ENCODE results near the gene FSD1.
"Not testable (repeated sequence)": the region's sequence is repeated elsewhere in the genome, so short reads cannot be mapped to it uniquely, and the experiment has no call there.

FSD1 gene

DNA sequence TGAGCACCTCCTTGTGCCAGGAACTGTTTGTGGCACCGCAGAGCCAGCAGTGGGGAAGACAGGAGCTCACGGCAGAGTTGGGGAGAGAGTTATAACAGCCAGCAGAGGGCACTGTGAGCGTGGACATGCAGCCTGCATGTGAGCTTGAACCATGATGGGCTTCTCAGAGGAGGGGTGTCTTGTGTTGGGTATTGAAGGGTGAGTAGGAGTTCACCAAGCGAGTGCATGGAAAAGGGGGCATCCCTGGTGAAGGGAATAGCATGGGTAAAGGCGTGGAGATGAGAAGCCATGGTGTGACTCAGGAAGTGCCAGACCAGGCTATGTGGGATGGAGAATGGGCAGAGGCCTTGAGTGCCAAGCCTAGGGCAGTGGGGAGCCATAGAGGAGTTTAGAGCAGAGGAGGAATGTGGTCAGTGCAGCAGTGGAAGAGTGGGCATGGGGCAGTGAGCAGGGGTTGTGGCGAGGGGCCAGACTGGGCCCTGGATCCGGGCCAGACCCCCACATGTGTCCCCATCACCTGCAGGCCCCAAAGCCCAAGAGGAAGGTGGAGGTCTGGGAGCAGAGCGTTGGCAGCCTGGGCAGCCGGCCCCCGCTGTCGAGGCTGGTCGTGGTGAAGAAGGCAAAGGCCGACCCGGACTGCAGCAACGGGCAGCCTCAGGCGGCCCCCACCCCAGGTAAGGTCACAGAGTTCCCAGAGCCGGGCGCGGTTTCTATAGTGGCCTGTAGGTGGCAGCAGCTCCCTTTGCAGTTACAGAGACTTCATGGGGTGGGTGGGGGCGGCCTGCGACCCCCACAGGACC is 37.1 kb upstream of the FSD1 start:
- ATAC-seq, result peak; percentile 79
- TF ChIP-seq, protein P1, sequence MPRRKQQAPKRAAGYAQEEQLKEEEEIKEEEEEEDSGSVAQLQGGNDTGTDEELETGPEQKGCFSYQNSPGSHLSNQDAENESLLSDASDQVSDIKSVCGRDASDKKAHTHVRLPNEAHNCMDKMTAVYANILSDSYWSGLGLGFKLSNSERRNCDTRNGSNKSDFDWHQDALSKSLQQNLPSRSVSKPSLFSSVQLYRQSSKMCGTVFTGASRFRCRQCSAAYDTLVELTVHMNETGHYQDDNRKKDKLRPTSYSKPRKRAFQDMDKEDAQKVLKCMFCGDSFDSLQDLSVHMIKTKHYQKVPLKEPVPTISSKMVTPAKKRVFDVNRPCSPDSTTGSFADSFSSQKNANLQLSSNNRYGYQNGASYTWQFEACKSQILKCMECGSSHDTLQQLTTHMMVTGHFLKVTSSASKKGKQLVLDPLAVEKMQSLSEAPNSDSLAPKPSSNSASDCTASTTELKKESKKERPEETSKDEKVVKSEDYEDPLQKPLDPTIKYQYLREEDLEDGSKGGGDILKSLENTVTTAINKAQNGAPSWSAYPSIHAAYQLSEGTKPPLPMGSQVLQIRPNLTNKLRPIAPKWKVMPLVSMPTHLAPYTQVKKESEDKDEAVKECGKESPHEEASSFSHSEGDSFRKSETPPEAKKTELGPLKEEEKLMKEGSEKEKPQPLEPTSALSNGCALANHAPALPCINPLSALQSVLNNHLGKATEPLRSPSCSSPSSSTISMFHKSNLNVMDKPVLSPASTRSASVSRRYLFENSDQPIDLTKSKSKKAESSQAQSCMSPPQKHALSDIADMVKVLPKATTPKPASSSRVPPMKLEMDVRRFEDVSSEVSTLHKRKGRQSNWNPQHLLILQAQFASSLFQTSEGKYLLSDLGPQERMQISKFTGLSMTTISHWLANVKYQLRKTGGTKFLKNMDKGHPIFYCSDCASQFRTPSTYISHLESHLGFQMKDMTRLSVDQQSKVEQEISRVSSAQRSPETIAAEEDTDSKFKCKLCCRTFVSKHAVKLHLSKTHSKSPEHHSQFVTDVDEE (CRISPR knock-in tag; IDR thresholded peaks at IDR 0.05), result no peak
- peak; percentile 100 for TF ChIP-seq ZFP3 (CRISPR knock-in tag; IDR thresholded peaks at IDR 0.05)
- peak; percentile 32; the same call in 1 of the 2 replicates for TF ChIP-seq PATZ1 (CRISPR knock-in tag; IDR thresholded peaks at IDR 0.05; ENCODE audit: borderline replicate concordance)
- no peak for TF ChIP-seq ZNF8 (CRISPR knock-in tag; IDR thresholded peaks at IDR 0.05)

DNA sequence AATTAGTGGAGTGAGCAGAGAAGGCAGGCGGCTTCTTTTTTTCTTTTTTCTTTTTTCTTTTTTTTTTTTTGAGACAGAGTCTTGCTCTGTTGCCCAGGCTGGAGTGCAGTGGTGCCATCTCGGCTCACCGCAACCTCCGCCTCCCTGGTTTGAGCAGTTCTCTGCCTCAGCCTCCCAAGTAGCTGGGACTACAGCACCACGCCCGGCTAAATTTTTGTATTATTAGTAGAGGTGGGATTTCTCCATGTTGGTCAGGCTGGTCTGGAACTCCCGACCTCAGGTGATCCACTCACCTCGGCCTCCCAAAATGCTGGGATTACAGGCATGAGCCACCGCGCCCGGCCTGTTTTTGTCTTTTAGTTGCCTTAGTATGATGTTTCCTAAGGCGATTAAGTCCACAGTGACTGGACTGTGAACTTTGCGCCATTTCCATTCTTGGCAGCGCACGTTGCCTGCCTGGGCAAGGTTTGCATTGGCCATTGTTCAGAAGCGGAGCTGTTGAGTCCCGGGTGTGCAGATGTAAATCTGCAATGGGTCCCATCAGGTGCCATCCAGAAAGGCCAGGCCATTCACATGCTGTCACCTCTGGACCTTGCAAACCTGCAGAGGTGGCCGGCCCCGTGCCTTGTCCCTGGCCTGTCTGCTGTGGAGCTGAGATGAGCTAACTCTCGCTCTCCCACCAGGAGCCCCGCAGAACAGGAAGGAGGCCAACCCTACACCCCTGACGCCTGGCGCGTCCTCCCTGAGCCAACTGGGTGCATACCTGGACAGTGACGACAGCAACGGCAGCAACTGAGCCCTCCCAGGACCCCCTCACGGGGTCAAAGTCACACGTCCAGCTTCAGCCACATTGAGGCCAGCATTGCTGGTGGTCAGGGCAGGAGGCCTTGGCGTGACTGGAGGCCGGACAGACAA is 36.2 kb upstream of the FSD1 start:
- peak; percentile 10; the same call in 1 of the 3 replicates for ATAC-seq
- TF ChIP-seq SNAI2 (CRISPR knock-in tag; IDR thresholded peaks at IDR 0.05), result no peak
- TF ChIP-seq ZNF70 (CRISPR knock-in tag; IDR thresholded peaks at IDR 0.05), result no peak

- no peak for ATAC-seq
- no peak for TF ChIP-seq ARNTL (CRISPR knock-in tag; IDR thresholded peaks at IDR 0.05; ENCODE audit: borderline replicate concordance, low read depth)
- no peak for TF ChIP-seq ZFP30 (CRISPR knock-in tag; IDR thresholded peaks at IDR 0.05)
- no peak for TF ChIP-seq OSR1 (CRISPR knock-in tag; IDR thresholded peaks at IDR 0.05)
- TF ChIP-seq PATZ1 (CRISPR knock-in tag; IDR thresholded peaks at IDR 0.05; ENCODE audit: borderline replicate concordance), result no peak
Observed at GRCh38 chr19:4268816-4269430, 35.5 kb upstream of the FSD1 start.

DNA sequence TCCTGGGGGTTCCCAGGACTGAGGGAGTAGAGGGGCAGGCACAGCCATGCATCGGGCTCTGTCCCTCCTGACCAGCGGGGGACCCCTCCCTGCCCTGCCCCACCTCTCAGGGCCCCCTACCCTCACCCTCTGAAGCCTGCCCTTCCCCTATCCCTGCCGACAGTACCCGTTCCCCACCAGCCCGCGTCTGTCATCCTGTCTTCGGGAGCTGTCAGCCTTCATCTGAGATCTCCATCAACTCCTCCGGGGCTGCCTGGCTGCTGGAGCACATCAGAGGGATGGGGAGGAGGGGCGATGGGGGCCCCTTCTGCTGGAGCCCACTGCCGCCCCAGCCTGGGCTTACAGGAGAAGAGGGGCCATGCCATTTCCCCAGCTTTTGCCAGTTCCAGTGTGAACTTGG is 31.5 kb upstream of the FSD1 start:
- TF ChIP-seq TOX (CRISPR knock-in tag; IDR thresholded peaks at IDR 0.05; ENCODE audit: borderline replicate concordance) (no peak), CREB5 (CRISPR knock-in tag; IDR thresholded peaks at IDR 0.05; ENCODE audit: low read depth) (no peak), ZNF565 (CRISPR knock-in tag; conservative IDR thresholded peaks at IDR 0.05; ENCODE audit: low read depth) (no peak), ESRRG (CRISPR knock-in tag; IDR thresholded peaks at IDR 0.05) (no peak), PPARA (CRISPR knock-in tag; IDR thresholded peaks at IDR 0.05; ENCODE audit: borderline replicate concordance) (no peak)
- no peak; the same call in 2 of the 3 replicates for ATAC-seq

GRCh38 chr19:4274321-4274686 is 30.1 kb upstream of the FSD1 start:
- not testable (repeated sequence) for ATAC-seq

All from SK-N-SH treated with all-trans-retinoic acid at 6 μM for 48 hours (cell line).